ENCODE results near the gene FHDC1.

DNA sequence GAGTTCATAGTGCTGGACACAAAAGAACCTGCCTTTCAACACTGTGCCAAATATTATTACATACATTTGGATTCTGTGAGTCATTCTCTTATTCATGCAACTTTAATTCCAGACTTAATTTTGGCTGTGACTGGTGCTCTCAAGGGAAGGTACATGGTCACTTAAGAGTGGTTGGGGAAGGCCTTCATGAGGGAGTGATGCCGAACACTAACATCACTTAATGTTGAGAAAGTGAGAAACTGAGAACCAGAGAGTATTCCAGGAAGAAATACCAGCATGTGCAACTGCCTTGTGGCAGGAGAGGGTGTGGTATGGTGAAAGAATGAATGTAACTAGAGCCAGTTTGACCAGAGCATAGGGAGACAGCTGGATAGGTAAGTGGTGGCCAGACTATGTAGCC is 41.5 kb upstream of the FHDC1 start:
- TF ChIP-seq CTCF (IDR thresholded peaks at IDR 0.05), result no peak
- TF ChIP-seq POLR2A (IDR thresholded peaks at IDR 0.05), result no peak

Data from esophagus squamous epithelium (tissue), 4 donors.